K562 (cell line): Measurements from ENCODE around the gene UBE2J2. TPM values are rescaled to one million over a fixed set of nuclear protein-coding genes. Genes with fewer than 3 reads are reported as not detected.

ENCODE experiments used
- ATAC-seq: fragments of 200-7000 bp; cut with Tn5 transposase; 3 replicates; pipeline ENCODE4 v1.9.1; 2020; ENCODE audit warnings: moderate library complexity
- BruUV-seq: library from RNA; stranded (reverse); fragments of 400-500 nt; replicated peaks from 2 replicates; lab custom pipeline; 2021; lab: Mats Ljungman, UMichigan
- CTCF ChIA-PET: fragments of 300-600 bp; formaldehyde crosslinking; extraction: SDS; loops from one replicate; lab custom pipeline; 2021; ENCODE audit warnings: low intra/inter-chr PET ratio; lab: Yijun Ruan, JAX
- POLR2A ChIA-PET: fragments of 300-600, 350-650 bp; sonication (Branson Sonifier 250); formaldehyde crosslinking; extraction: SDS; loops from one replicate; lab custom pipeline; 2021; ENCODE audit warnings: antibody characterized with exemption, inconsistent platforms; lab: Yijun Ruan, JAX
- DNase-seq, 4 experiments: peaks; one replicate each; pipeline versions ENCODE4 v3.0.0 to v3.0.0-alpha.2; 2011 to 2018; ENCODE audit warnings: low spot score in 3 of 4, mixed read lengths in 3 of 4; ENCODE audit errors: extremely low read depth in 1 of 4
- FAIRE-seq: peaks from 2 replicates; lab custom pipeline; 2011; peaks lifted over from hg19 to GRCh38; lab: Jason Lieb, UNC
- H2AFZ ChIP-seq: 2 replicates; pipeline ENCODE4 v1.6.0; 2011; ENCODE audit warnings: low read depth, low read length, control low read depth, inconsistent platforms
- H3K27ac ChIP-seq: fragments of 200-600 bp; 3 replicates; pipeline ENCODE4 v1.8.0; 2011; ENCODE audit warnings: low read depth, mild to moderate bottlenecking, control low read depth, inconsistent platforms, low read length, moderate library complexity, mixed read lengths; ENCODE audit errors: extremely low read depth
- H3K27me3 ChIP-seq, 2 experiments: fragments of 300-600 bp in 1 of 2; 2 replicates in 1 of 2; 3 replicates in 1 of 2; pipeline versions ENCODE4 v1.6.0 to v1.8.0; 2011; ENCODE audit warnings: inconsistent platforms in 2 of 2, low read length in 2 of 2, mild to moderate bottlenecking in 1 of 2, mixed read lengths in 1 of 2, moderate library complexity in 1 of 2; ENCODE audit not compliant: control insufficient read depth in 2 of 2, insufficient read depth in 2 of 2
- H3K36me3 ChIP-seq: fragments of 300-600 bp; 3 replicates; pipeline ENCODE4 v1.8.0; 2011; ENCODE audit warnings: mild to moderate bottlenecking, low read length, inconsistent platforms; ENCODE audit not compliant: control insufficient read depth, insufficient read depth
- H3K4me1 ChIP-seq, 2 experiments: fragments of 200-600 bp in 1 of 2; replicated peaks in 1 of 2; 2 replicates in 1 of 2; 3 replicates in 1 of 2; pipeline versions ENCODE4 v1.5.1 to v1.8.0; 2011; ENCODE audit warnings: inconsistent platforms in 2 of 2, low read length in 2 of 2, mild to moderate bottlenecking in 1 of 2, mixed read lengths in 1 of 2, moderate library complexity in 1 of 2; ENCODE audit not compliant: control insufficient read depth in 2 of 2, insufficient read depth in 2 of 2
- H3K4me2 ChIP-seq: 2 replicates; pipeline ENCODE4 v1.6.1; 2011; ENCODE audit warnings: low read length, control low read depth, inconsistent platforms, mixed read lengths; ENCODE audit not compliant: insufficient read depth
- H3K4me3 ChIP-seq: fragments of 200-600 bp; sonication (generic), shearing (Covaris generic); 2 replicates; pipeline ENCODE4 v1.5.1; 2016; ENCODE audit warnings: control low read depth, inconsistent platforms
- H3K79me2 ChIP-seq: fragments of 200-600 bp; 3 replicates; pipeline ENCODE4 v1.8.0; 2011; ENCODE audit warnings: low read length, inconsistent platforms; ENCODE audit not compliant: control insufficient read depth, insufficient read depth
- H3K9ac ChIP-seq, 2 experiments: 2 replicates each; pipeline versions ENCODE4 v1.6.0 to v1.6.1; 2011; ENCODE audit warnings: low read depth in 2 of 2, low read length in 2 of 2, control low read depth in 1 of 2, inconsistent platforms in 1 of 2, mild to moderate bottlenecking in 1 of 2, mixed read lengths in 1 of 2; ENCODE audit not compliant: insufficient read depth in 1 of 2
- H3K9me1 ChIP-seq: one replicate; pipeline ENCODE4 v1.6.0; 2011; ENCODE audit warnings: inconsistent platforms, mild to moderate bottlenecking, low read length, moderate library complexity; ENCODE audit not compliant: control insufficient read depth, insufficient read depth
- H3K9me3 ChIP-seq: replicated peaks from 2 replicates; pipeline ENCODE4 v1.5.1; 2011; ENCODE audit warnings: low read depth, low read length, inconsistent platforms; ENCODE audit not compliant: control insufficient read depth, insufficient read depth
- H4K20me1 ChIP-seq: replicated peaks from 2 replicates; pipeline ENCODE4 v1.6.1; 2011; ENCODE audit warnings: low read length, inconsistent platforms, mixed read lengths; ENCODE audit not compliant: control insufficient read depth, insufficient read depth
- BRF2 ChIP-seq: IDR thresholded peaks from 3 replicates; pipeline ENCODE4 v1.6.1; 2011; ENCODE audit warnings: borderline replicate concordance, mild to moderate bottlenecking; ENCODE audit not compliant: insufficient read length, insufficient read depth
- EHMT2 ChIP-seq: fragments of 450-650 bp; IDR thresholded peaks from 2 replicates; pipeline ENCODE4 v1.6.1; 2018; ENCODE audit warnings: antibody characterized with exemption
- HLTF ChIP-seq: fragments of 450-650 bp; IDR thresholded peaks from 2 replicates; pipeline ENCODE4 v1.6.1; 2016
- HNRNPL ChIP-seq: fragments of 200-400 bp; formaldehyde crosslinking; IDR thresholded peaks from 2 replicates; pipeline ENCODE4 v1.6.1; 2017; ENCODE audit warnings: low read depth, mild to moderate bottlenecking, low read length
- NFYB ChIP-seq: IDR thresholded peaks from 2 replicates; pipeline ENCODE4 v1.6.1; 2011; ENCODE audit warnings: mild to moderate bottlenecking, moderate library complexity; ENCODE audit not compliant: insufficient read length; ENCODE audit errors: extremely low read depth
- POLR2G ChIP-seq: fragments of 200-400 bp; formaldehyde crosslinking; IDR thresholded peaks from 2 replicates; pipeline ENCODE4 v1.6.1; 2017; ENCODE audit warnings: low read depth, mild to moderate bottlenecking, antibody characterized with exemption, low read length, moderate library complexity
- RBFOX2 ChIP-seq: fragments of 200-400 bp; formaldehyde crosslinking; IDR thresholded peaks from 2 replicates; pipeline ENCODE4 v1.6.1; 2017; ENCODE audit warnings: low read depth, mild to moderate bottlenecking, low read length, moderate library complexity
- ZBTB9 ChIP-seq: fragments of 450-650 bp; formaldehyde crosslinking; IDR thresholded peaks from 2 replicates; pipeline ENCODE4 v1.4.0; 2020; ENCODE audit warnings: mild to moderate bottlenecking, moderate library complexity
- WGBS: fragments of 100-300 bp; shearing (Covaris generic); methylation state at CpG from one replicate; pipeline ENCODE4 v1.1.6; 2016; ENCODE audit warnings: low coverage, mixed read lengths; ENCODE audit not compliant: insufficient coverage; ENCODE audit errors: missing lambda C conversion rate; 5-methylcytosine and 5-hydroxymethylcytosine counted together
- in situ Hi-C: fragments of 300-500 bp; cut with MboI; formaldehyde crosslinking; loops from 4 replicates; pipeline ENCODE4 v1.15.0; 2018; ENCODE audit warnings: inconsistent platforms, mixed read lengths
- intact Hi-C: fragments of 100-400 bp; cut with micrococcal nuclease; formaldehyde crosslinking; loops from 2 replicates; pipeline ENCODE4 v1.14.2; 2022
- polyA plus RNA-seq, 8 experiments: library from polyadenylated mRNA; depleted of rRNA in 4 of 8; stranded (reverse) in 5 of 8; unstranded in 3 of 8; fragments of >200 nt; fragmentation: Nextera tagmentation in 2 of 8; fragmentation: Illumina TruSeq in 1 of 8; extraction: Ambion mirVana in 2 of 8; extraction: Trizol in 1 of 8; gene quantifications; 2 replicates each; pipeline versions ENCODE4 v1.2.1 to v1.2.3, GENCODE V29; 2011 to 2014; ENCODE audit warnings: inconsistent platforms in 1 of 8, missing spikeins in 1 of 8
- total RNA-seq, 7 experiments: library from RNA; depleted of rRNA in 6 of 7; stranded (reverse); fragments of >200 nt in 6 of 7; fragmentation: Illumina TruSeq in 2 of 7; extraction: Trizol in 2 of 7; gene quantifications; 2 replicates each; pipeline versions ENCODE4 v1.2.1 to v1.2.3, GENCODE V29; 2011 to 2021; ENCODE audit warnings: low replicate concordance in 1 of 7

Gene UBE2J2
- total and polyA plus RNA-seq, 9 of the 15 experiments (the other 6 are each of a cell fraction or from before 2014, with no cell fraction given) = 0.93 to 112 (median 75.5) TPM

GRCh38 chr1:1218524-1219200 is 55.0 kb downstream of the UBE2J2 start:
- Histone ChIP-seq H3K9me3 (no peaks in the 10 kb centered on the region), H2AFZ (no peak overlapping the region), H3K9me1 (no peaks in the 10 kb centered on the region), H4K20me1 (peaks cover 3% of the 10 kb centered on the region; the same call in 1 of the 2 replicates), H3K79me2 (0 out of 3 replicates have a peak, but pooled peaks cover 4% of the 10 kb centered on the region), H3K4me3 (no peak overlapping the region), H3K4me1 (peaks cover 0 to 68% of the 10 kb centered on the region in 2 experiments; a peak in 2 of 5 replicates), H3K27me3 (no peaks in the 10 kb centered on the region), H3K4me2 (no peak overlapping the region), H3K27ac (no peak overlapping the region), H3K9ac (peak overlapping the region in 1 of 2 experiments; percentile 20; a peak in 1 of 4 replicates), H3K36me3 (peaks cover 79% of the 10 kb centered on the region; the same call in 2 of the 3 replicates)
- in situ Hi-C loops (no loop called here), intact Hi-C loops (no loop called here)
- ATAC-seq = no peak
- no TSS peak for BruUV-seq
- DNase-seq = peak in 1 of 4 experiments; percentile 36
- ChIA-PET POLR2A (interaction anchor here (0.6 to 2.4 kb wide), 2 partner anchors 11 to 12 kb away, joined by 3 to 12 read pairs; partner anchors contain the start of genes B3GALT6 and SDF4), CTCF (no interaction called here)
- no peak for FAIRE-seq
- TF ChIP-seq HNRNPL = no peak
- TF ChIP-seq RBFOX2 = peak; percentile 39; the same call in 1 of the 2 replicates
- TF ChIP-seq ZBTB9 (CRISPR knock-in tag) = no peak
- no peak for TF ChIP-seq EHMT2
- 0 out of 2 replicates have a peak, but pooled peaks have one; percentile 8 for TF ChIP-seq POLR2G
- TF ChIP-seq HLTF = no peak
- no peak for TF ChIP-seq BRF2
- no peak for TF ChIP-seq NFYB
- 96% methylated on average over 31 of the region's 36 CpGs for WGBS
